GM19395 (cell line): Measurements from ENCODE around the gene GALT.
A peak's percentile ranks its signal among the peaks of the same experiment; 100 is the strongest.

Experiments used
- ATAC-seq: cut with Tn5 transposase; IDR thresholded peaks from one replicate; pipeline ENCODE4 v1.9.1; 2021; ENCODE audit warnings: mild to moderate bottlenecking, moderate library complexity; ENCODE audit not compliant: unreplicated experiment

The GALT gene

DNA sequence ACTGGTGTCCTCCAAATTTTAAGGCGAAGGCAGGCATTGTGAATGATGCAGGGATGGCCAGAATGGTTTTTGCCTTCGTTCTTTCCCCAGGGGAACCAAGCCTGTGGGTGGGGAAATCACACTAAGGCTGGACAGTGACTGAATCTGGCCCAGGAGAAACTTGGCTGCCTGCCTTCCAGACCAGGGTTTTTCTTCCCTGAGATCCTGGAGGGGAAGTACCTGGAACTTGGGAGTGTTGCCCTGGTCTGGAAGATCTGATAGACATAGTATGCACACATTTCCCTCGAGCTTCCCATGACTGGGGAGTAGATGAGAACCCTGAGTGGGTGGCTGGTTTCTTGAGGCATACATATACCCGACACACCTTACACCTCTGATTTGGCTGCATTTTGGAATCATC is 4.8 kb downstream of the GALT start:
- no peak for ATAC-seq

DNA sequence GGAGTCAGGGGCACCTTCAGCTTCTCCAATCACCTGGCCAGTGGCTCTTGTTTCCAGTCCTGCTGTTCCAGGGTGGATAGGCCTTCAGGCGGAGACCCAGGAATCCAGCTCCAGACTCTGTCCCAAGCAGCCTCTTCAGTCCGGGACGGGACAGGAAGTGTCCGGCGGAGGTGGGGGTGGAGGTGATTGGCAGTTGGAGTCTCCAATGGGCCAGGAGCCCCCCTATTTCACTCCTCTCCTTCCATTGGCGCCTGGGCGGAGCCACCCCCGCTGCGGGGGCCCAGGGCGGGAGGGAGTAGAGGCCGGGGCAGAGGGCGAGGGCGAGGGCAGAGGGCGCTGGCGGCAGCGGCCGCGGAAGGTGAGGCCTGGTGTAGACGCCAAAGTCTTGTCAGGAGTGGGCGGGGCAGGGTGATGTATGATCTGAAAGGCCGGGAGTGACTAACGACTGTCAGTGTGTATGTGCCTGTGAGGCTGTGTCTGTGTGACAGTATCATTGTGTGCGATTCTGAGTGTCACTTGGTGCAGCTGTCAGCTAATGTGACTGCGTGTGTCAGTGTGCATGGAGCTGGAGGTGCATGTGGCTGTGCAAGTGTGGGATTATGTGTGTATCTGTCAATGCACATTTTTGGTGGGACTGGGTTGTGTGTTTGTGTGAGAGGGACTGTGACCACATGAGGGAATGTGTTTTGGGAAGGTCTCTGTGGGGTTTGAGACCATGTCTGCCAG is 5.6 kb downstream of the GALT start, which contains the start of gene IL11RA:
Gene IL11RA (plus strand): TSS at position 310 of the 726 bp plus-strand sequence. CDS start 3,033 bp downstream, outside the sequence.
- no peak for ATAC-seq

DNA sequence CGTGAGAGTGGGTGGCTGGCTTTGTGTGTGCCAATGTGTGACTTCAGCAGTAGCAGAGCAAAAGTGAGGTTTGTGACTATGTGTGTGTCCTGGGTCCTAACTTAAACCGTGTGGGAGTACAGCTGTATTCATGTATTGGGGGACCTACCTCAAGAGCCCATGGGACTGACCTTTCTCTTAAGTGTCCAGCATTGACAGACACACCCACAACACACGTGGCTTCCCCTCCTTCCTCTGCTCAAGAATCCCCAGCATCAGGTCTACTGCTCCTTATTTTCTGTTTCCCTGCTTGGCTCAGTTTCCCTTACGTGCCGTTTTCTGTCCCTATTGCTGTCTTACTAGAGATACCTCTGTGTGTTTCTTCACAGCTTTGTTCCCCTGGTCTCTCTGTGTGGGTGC is 6.1 kb downstream of the GALT start:
- no peak for ATAC-seq

DNA sequence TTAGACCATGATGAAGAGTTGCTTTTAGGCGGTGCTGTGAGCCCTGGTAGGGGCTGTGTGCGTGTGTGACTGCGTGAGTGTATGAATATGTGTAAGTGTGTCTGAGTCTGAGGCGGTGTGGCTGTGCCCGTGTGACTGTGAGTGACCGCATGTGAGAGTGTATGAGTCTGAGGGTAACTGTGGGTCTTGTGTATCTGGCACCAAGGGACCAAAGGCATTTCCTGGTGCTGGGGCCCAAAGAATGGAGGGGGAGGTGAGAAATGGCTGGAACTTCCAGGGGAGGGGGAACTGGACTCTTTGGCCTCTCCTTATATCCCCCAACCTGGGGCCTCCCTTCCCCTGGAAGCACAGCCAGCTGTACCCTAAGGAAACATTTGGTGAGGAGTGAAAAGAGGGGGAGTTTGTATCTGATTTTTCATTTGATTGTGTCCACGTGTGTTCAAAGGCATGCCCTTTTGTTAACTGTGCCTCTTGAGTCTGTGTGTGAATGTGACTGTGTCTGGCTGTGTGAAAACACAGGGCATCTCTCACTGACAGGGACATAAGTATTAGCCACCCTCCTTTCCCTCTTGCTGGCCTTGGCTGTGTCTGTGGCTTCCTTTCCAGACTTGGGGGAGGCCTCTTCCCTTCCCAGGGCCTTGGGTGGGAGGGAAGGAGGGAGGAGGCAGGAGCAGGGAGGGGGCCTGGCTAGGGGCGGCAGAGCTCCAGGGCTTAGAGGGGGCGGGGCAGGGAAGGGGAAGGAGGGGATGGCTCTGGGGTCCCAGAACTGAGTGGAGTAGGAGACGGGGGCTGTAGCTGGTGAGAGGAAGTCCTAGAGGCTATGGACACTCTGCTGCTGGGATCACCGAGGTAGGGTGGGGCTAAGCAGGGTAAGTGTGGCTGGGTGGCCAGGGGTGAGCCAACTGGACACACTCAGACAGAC is 6.9 kb downstream of the GALT start:
- no peak for ATAC-seq

DNA sequence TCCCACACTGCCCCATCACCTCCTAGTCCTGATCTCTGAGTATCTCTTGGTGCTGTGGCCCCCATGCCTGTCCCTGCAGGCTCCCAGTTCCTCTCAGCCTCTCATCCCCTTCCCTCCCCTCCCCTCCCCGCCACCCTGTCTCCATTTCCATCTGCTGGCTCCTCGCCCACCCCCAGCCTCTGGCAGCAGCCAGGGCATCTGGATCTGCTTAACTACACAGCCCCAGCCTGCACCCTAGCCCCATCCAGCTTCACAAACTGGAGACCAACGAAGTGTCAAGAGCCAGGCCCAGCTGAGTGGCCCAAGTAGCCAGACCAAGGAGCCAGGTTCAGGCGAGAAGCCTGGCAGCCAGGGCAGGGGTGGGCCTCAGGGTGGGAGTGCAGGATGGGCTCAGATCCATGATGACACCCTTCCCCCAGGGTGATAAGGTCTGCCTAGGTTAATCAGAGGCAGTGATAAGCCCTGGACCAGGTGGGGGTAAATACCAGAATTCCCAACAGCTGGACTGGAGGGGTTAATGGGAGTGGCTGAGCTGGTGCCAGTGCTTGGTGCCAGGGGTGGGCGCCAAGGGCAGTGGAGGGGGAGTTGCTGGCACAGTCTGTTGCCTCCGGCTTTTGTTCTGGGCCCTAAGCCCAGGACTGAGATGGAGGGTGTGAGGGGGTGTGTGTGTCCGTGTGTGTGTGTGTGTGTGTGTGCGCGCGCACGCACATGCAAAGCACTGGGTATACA is 8.0 kb downstream of the GALT start:
- no peak for ATAC-seq

DNA sequence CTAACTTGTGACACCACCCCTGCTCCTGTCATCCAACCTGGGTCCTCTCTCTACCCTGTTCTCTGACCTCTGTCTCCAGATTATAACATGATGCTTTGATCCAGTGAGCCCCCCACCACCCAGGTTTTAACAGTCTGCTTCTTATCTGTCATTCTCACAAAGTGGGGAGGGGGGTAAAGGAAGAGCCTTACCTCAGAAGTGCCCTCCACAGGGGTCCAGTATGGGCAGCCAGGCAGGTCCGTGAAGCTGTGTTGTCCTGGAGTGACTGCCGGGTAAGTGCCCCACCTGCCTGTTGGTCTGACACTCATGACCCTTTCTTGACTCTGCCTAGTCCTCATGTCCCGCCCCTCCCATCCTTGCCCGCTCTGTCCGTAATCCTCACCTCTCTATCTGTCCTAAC is 8.9 kb downstream of the GALT start:
- no peak for ATAC-seq

DNA sequence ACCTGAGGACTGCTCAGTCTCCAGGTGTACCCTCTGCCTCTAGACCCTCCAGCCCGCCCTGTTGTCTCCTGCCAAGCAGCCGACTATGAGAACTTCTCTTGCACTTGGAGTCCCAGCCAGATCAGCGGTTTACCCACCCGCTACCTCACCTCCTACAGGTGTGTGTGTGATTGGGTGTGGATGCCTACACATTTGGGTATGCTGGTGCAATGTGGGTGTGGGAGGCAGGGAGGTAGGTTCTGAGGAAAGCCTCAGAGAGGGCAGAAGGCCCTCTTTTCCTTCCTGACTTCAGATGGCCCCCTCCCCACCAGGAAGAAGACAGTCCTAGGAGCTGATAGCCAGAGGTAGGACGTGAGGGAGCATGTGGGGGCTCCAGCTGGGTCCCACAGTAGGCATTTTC is 10.5 kb downstream of the GALT start:
- ATAC-seq = no peak

DNA sequence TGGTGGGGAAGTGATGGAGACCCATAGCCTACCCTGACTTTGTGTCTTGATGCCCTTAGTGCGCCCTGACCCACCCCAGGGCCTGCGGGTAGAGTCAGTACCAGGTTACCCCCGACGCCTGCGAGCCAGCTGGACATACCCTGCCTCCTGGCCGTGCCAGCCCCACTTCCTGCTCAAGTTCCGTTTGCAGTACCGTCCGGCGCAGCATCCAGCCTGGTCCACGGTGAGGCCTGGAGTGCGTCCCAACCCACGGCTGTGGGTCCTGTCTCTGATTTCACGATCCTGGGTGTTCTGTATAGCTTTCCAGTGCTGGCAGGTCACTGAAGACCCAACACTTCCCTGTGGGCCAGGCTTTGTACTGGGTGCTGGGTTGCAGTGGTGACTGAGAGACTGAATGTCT is 12.0 kb downstream of the GALT start:
- ATAC-seq = no peak

DNA sequence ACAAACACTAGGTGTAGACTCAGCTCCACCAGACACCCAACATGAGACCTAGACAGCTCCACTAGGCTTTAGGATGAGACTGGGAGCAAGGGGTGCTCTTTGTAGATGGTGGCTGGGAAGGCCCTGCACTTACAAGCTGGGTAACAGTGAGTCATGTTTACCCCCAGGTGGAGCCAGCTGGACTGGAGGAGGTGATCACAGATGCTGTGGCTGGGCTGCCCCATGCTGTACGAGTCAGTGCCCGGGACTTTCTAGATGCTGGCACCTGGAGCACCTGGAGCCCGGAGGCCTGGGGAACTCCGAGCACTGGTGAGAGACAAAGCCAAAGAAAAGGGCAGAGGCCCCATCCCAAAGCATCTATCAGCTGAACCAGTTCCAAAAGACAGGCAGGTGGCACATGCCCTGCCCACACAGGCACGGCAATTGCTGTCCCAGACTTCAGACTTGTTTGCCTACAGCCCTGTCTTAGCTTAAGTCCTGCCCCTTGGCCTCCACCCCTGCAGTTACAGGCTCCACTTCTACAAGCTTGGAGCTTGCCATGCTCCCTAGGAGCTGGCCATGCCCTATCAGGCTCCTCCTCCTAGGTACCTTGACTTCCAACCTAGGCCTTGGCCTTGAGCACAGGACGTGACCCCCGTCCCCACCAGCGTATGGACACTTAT is 13.2 kb downstream of the GALT start:
- no peak for ATAC-seq

DNA sequence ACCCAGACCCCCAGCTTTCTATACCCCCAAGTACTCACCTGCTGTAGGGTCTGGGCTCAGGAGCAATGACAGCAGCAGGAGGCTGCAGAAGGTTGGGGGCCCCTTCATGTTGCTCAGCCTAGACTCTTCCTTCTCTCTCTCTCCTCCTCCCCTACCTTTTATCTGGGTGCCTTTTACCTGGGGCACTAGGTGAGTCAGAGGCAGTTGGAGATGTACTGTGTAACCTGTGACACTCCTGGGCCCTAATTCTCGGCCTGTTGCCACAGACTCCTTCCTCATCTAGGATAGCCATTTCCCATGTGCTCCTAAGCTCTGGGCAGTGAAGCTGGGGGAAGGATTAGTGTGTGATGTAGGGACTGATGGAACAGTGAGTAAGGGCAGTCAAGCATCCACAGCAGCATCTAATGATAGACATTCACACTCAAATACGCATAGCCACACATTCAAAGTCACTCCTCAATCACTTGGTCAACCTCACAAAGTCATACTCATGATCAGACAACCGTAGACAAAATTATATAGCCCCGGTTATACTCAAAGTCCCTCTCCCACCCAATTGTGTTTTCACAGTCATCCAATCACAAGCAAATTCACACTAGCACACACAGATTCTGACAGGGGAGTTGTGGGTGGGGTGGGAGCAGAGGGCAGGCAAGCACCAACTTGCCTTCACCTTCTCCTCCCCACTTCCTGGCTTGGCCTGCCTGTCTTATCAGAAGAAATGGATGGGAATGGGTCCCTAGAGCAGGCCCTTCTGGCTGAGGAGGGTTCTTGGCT is 16.2 kb downstream of the GALT start, which contains the start of gene CCL27:
Gene CCL27 (minus strand): TSS at position 132 of the 777 bp plus-strand sequence. CDS start 24 bp downstream, at position 108.
- no peak for ATAC-seq

DNA sequence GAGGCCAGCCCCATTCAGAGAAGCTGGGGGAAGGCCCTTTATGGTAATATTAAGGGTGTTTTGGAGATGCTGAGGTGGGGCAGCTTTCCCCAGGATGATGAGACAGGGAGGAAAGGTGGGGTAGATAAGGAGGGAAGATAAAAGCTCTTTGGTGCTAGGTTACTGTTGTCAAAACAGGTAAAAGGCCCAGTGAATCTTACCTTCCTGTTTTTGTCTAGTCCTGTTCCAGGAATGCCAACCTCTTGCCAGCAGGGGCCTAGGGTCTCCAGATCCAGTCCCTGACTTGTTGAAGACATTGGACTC is 16.8 kb downstream of the GALT start:
- ATAC-seq = no peak

DNA sequence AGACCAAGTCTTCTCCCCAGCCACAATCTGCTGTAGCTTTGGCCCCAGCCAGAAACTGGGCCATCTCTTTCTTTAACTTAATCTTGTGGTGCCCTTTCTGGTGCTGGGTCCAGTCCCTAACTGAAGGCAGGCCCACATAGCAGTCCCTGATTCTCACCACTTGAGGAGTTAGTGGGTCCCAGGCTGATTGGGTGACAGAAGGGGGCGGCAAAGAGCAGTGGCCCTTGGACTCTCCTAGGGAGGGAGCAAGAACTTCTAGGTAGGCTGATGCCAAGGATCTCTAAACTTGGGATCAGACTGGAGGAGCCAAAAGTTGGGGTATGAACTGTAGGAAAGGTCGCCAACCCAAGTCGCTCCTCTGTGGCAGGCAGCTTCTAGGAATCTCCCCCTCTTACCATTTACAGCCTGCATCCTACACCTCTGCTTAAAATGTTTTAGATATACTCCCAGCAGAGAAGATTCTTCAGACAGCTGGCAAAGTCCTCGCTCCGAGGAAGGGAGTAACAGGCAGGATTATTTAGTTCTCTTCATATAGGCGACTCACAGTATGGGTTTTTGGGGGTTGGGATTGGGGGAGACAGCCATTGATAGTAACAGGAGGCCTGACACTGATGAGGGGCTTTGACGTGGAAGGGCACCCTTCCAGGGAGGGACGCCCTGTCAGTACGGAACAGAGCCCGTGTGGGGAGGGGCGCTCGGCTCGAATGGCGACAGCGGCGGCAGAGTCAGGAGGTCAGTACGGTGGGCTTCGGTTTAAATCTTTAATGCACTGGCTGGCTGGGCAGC is 18.0 kb downstream of the GALT start:
- peak; percentile 58 for ATAC-seq

DNA sequence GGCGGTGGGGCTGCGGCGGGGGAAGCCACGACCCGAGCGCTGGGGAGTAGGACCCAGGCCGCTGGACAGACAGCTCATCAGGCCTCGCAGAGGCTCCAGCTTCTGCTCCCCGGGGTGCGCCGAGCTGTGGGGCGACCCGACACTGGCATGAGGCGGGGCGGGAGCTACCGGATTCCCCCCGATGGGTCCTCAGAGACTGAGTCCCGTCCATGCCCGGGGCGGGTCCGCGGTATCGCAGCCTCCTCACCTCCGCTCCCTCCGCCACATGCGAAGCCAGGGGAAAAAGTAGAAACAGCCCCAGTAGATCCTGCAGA is 18.5 kb downstream of the GALT start:
- peak; percentile 28 for ATAC-seq

DNA sequence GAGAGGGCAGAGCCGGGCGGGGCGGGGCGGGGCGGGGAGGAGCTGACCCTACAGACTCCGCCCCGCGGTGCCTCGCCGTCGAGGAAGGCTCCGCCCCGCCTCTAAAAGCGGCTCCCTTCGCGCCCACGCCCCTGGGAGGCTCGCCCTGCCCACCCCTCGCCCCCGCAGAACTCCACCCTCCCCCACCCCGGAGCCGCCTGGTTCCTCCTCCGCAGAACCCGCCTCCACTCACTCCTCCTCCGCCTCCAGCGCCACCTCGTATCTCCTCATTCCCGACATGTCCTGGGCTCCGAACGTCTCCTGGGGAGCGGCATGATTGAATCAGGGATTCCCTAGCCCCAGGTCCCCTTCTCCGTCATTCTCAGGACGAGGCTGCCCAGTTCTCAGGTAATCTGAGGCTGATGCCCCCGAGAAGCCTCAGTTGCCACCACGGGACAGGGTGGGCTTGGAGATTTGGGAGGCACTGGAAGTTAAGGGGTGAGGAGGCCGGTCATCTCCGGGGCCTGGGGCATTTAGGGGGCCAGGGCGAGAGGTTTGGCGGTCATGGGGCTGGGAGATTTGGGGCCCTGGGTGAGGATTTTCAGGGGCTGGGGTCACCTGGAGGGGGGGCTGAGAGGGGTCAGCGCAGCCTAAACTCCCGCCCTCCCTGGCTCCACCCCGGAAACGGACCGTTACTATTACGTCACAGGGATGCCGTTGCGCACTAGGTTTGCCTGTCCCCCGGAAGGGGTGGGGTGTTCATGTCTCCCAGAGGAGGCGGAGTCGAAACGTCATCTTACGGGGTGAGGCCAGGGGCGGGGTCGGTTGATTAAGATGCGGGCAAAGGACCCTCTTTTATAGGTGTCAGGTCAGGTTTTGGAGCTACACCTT is 19.1 kb downstream of the GALT start:
- peak; percentile 70 for ATAC-seq

DNA sequence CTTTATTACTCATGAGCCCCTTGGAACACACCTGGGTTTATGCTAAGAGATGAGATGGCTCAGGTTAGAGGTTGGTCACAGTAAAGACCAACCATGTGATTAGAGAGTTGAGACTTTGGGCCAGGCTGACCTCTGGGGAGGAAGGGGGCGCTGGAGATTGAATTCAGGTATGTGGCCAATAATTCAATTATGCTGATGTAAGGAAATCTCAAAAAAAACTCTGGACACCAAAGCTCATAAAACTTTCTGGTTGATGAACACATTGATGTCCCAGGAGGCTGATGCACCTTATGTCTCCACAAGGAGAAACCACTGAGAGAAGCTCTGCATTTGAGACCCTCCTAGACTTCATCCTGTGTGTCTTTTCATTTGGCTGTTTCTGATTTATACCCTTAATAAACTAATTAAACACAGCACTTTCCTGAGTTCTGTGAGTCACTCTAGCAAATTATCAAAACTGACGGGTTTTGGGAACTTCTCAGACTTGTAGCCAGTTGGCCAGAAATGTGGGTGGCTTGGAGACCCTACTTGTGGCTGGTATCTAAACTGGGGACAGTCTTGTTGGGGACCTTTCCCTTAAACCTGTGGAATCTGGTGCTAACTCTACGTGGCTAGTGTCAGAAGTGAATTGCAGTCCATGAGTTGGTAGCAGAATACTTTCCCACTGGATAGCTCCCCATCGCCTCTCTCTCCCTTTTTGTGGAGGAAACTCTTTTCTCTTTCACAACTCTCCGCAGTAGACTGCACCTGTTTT is 23.5 kb downstream of the GALT start:
- ATAC-seq = no peak

DNA sequence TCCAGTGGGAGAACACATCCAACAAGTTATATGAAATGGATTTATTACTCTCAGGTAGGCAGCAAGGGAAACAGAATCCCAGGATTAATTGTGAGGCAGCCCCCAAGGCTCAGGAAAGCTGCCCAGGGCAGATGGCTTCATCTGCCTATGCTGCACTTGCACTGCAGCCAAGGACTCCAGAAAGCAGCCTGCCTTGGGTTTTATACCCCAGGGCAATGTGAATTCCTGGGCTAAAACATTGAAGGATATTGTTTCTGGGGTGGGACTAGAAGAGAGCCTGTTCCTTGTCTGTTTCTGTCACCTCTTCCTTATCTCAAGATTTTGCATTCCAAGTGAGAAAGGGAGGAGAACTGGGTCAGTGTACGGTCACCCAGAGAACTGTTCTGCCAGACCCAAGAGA is 24.8 kb downstream of the GALT start:
- no peak for ATAC-seq

DNA sequence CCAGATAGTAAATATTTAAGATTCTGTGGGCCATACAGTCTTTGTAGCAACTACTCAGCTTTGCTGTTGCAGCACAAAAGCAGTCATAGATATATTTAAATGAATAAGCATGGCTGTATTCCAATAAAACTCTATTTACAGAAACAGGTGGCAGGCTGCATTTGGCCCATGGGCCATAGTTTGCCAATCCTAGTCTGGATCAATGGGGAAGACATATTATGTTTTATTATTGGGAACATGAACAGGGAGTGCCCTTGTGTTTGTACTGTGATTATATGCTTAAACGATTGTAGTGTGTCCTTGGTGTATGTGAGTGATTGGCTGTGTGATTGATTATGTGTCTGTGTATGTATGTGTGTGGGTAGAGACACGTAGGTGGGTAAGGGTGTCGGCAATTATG is 28.0 kb downstream of the GALT start:
- no peak for ATAC-seq
